Glutamatergic neuron (in vitro differentiated cells): ENCODE data around the gene CSPG4. TPM values are rescaled to one million over a fixed set of nuclear protein-coding genes. Genes with fewer than 3 reads are reported as not detected.
A peak's percentile ranks its signal among the peaks of the same experiment; 100 is the strongest.
"Not testable (repeated sequence)": the region's sequence is repeated elsewhere in the genome, so short reads cannot be mapped to it uniquely, and the experiment has no call there.

Experiments
- DNase-seq: peaks from one replicate; pipeline ENCODE4 v3.0.0; 2022
- H3K27ac Mint-ChIP-seq: one replicate; pipeline ENCODE4 v1.8.0; 2020; ENCODE audit warnings: mild to moderate bottlenecking, mixed read lengths, inconsistent platforms; ENCODE audit not compliant: unreplicated experiment
- H3K27me3 Mint-ChIP-seq: one replicate; pipeline ENCODE4 v1.8.0; 2020; ENCODE audit warnings: mild to moderate bottlenecking, moderate library complexity, mixed read lengths, inconsistent platforms; ENCODE audit not compliant: unreplicated experiment
- H3K36me3 Mint-ChIP-seq: one replicate; pipeline ENCODE4 v1.8.0; 2020; ENCODE audit warnings: mild to moderate bottlenecking, mixed read lengths, inconsistent platforms; ENCODE audit not compliant: unreplicated experiment
- H3K4me1 Mint-ChIP-seq: one replicate; pipeline ENCODE4 v1.8.0; 2020; ENCODE audit warnings: mild to moderate bottlenecking, low read depth, mixed read lengths, inconsistent platforms; ENCODE audit not compliant: unreplicated experiment
- H3K4me3 Mint-ChIP-seq: one replicate; pipeline ENCODE4 v1.8.0; 2020; ENCODE audit warnings: mild to moderate bottlenecking, mixed read lengths, inconsistent platforms; ENCODE audit not compliant: unreplicated experiment
- H3K9me3 Mint-ChIP-seq: one replicate; pipeline ENCODE4 v1.8.0; 2020; ENCODE audit warnings: mild to moderate bottlenecking, moderate library complexity, mixed read lengths, inconsistent platforms; ENCODE audit not compliant: unreplicated experiment
- CTCF ChIP-seq: fragments of 200-600 bp; sonication (generic); IDR thresholded peaks from one replicate; pipeline ENCODE4 v1.5.0; 2021; ENCODE audit not compliant: partially characterized antibody, unreplicated experiment
- total RNA-seq: library from RNA; stranded (reverse); fragmentation: NEBNext Ultra II Directional; extraction: Animal tissue kit (Norgen Biotek cat#: 25700); gene quantifications from one replicate; pipeline ENCODE4 v1.2.1, GENCODE V29; 2021; ENCODE audit not compliant: unreplicated experiment

Gene CSPG4
- total RNA-seq, 1 donor from 2014 or later, result 1.1 TPM

GRCh38 chr15:75714195-75714594 is 1.5 kb upstream of the CSPG4 start:
- no peak overlapping the region for H3K27ac Mint-ChIP-seq
- H3K36me3 Mint-ChIP-seq, result no peaks in the 10 kb centered on the region
- H3K4me1 Mint-ChIP-seq, result peaks cover 2% of the 10 kb centered on the region
- H3K27me3 Mint-ChIP-seq, result peaks cover 2% of the 10 kb centered on the region
- no peak for DNase-seq
- TF ChIP-seq CTCF, result no peak
- H3K4me3 Mint-ChIP-seq, result no peak overlapping the region
- peaks cover 5% of the 10 kb centered on the region for H3K9me3 Mint-ChIP-seq

- Mint-ChIP-seq H3K4me1 (peaks cover 7% of the 10 kb centered on the region), H3K27me3 (peaks cover 2% of the 10 kb centered on the region), H3K4me3 (no peak overlapping the region), H3K27ac (no peak overlapping the region), H3K9me3 (peaks cover 5% of the 10 kb centered on the region), H3K36me3 (no peaks in the 10 kb centered on the region)
- TF ChIP-seq CTCF, result no peak
- DNase-seq, result no peak
These were observed 769 bp upstream of the CSPG4 start for GRCh38 chr15:75713338-75713895.

- H3K4me1 Mint-ChIP-seq, H3K9me3 Mint-ChIP-seq, H3K27ac Mint-ChIP-seq, H3K27me3 Mint-ChIP-seq, DNase-seq, H3K36me3 Mint-ChIP-seq: not testable (repeated sequence)
- peak overlapping the region; percentile 52 for H3K4me3 Mint-ChIP-seq
These were observed 1.2 kb downstream of the CSPG4 start for GRCh38 chr15:75711495-75711894.

GRCh38 chr15:75710874-75711273 is 1.8 kb downstream of the CSPG4 start:
- not testable (repeated sequence) for DNase-seq, H3K27me3 Mint-ChIP-seq, H3K9me3 Mint-ChIP-seq, H3K36me3 Mint-ChIP-seq, H3K27ac Mint-ChIP-seq, H3K4me3 Mint-ChIP-seq
- H3K4me1 Mint-ChIP-seq, result peaks cover 11% of the 10 kb centered on the region

- not testable (repeated sequence) for DNase-seq, H3K4me3 Mint-ChIP-seq, H3K9me3 Mint-ChIP-seq
These were observed 3.2 kb downstream of the CSPG4 start for GRCh38 chr15:75709458-75709857.

GRCh38 chr15:75706682-75706954 is 6.0 kb downstream of the CSPG4 start:
- no peak overlapping the region for H3K4me3 Mint-ChIP-seq
- H3K27me3 Mint-ChIP-seq, result peaks cover 10% of the 10 kb centered on the region
- peaks cover 7% of the 10 kb centered on the region for H3K9me3 Mint-ChIP-seq
- H3K4me1 Mint-ChIP-seq, result peaks cover 19% of the 10 kb centered on the region
- peak overlapping the region; percentile 64 for H3K27ac Mint-ChIP-seq
- no peak for DNase-seq
- no peak for TF ChIP-seq CTCF
- H3K36me3 Mint-ChIP-seq, result no peaks in the 10 kb centered on the region

More at GRCh38 chr15:75709458-75709857, 3.2 kb downstream of the CSPG4 start:
- Mint-ChIP-seq H3K4me1 (peaks cover 14% of the 10 kb centered on the region), H3K27me3 (peaks cover 10% of the 10 kb centered on the region)
- not testable (repeated sequence) for H3K27ac Mint-ChIP-seq, H3K36me3 Mint-ChIP-seq
